Activated T-helper 1 cell treated with anti-CD3 and anti-CD28 coated beads, Interleukin-2, amount 50 U/mL, for 16 hours (primary cell): ENCODE data around the gene SLC8A1.

Experiments
- DNase-seq, 2 donors: peaks; one replicate each; pipeline ENCODE4 v3.0.0-alpha.2; 2020; ENCODE audit warnings: low read depth in 1 of 2, low spot score in 1 of 2

Gene SLC8A1

GRCh38 chr2:40451918-40452605 is at the start of gene SLC8A1:
Gene SLC8A1 (minus strand): TSS chr2:40452090.
- no peak for DNase-seq

- no peak for DNase-seq
These were observed 47.5 kb upstream of the SLC8A1 start for GRCh38 chr2:40499437-40499836.

GRCh38 chr2:40497251-40497859 is 45.5 kb upstream of the SLC8A1 start:
- DNase-seq: no peak

GRCh38 chr2:40489678-40489960 is 37.7 kb upstream of the SLC8A1 start:
- DNase-seq: no peak

GRCh38 chr2:40488927-40489677 is 37.2 kb upstream of the SLC8A1 start:
- DNase-seq: no peak

- no peak for DNase-seq
These were observed 36.3 kb upstream of the SLC8A1 start for GRCh38 chr2:40488101-40488601.

- no peak for DNase-seq
These were observed 35.7 kb upstream of the SLC8A1 start for GRCh38 chr2:40487602-40488001.

GRCh38 chr2:40485854-40486253 is 34.0 kb upstream of the SLC8A1 start:
- DNase-seq: no peak

- DNase-seq: no peak
These were observed 33.4 kb upstream of the SLC8A1 start for GRCh38 chr2:40485318-40485717.

- no peak for DNase-seq
These were observed 31.8 kb upstream of the SLC8A1 start for GRCh38 chr2:40483549-40484243.

GRCh38 chr2:40480596-40480995 is 28.7 kb upstream of the SLC8A1 start:
- DNase-seq: no peak

- DNase-seq: no peak
These were observed 28.2 kb upstream of the SLC8A1 start for GRCh38 chr2:40480073-40480472.

- no peak for DNase-seq
These were observed 25.5 kb upstream of the SLC8A1 start for GRCh38 chr2:40477361-40477760.

GRCh38 chr2:40476436-40476835 is 24.5 kb upstream of the SLC8A1 start:
- no peak for DNase-seq

- DNase-seq: no peak
These were observed 22.4 kb upstream of the SLC8A1 start for GRCh38 chr2:40474306-40474705.

GRCh38 chr2:40471866-40472265 is 20.0 kb upstream of the SLC8A1 start:
- DNase-seq: no peak

GRCh38 chr2:40470822-40471813 is 19.2 kb upstream of the SLC8A1 start:
- no peak for DNase-seq

- DNase-seq: no peak
These were observed 15.2 kb upstream of the SLC8A1 start for GRCh38 chr2:40466935-40467572.

GRCh38 chr2:40466332-40466906 is 14.5 kb upstream of the SLC8A1 start:
- DNase-seq: no peak

GRCh38 chr2:40463112-40463511 is 11.2 kb upstream of the SLC8A1 start:
- DNase-seq: no peak
